ENCODE measurements around the gene RIC3.

Gene RIC3

GRCh38 chr11:8066036-8066910 is 102.6 kb downstream of the RIC3 start:
- DNase-seq: no peak

- DNase-seq: no peak
These were observed 103.8 kb downstream of the RIC3 start for GRCh38 chr11:8065031-8065430.

- DNase-seq: no peak
These were observed 105.5 kb downstream of the RIC3 start for GRCh38 chr11:8063324-8063723.

DNA sequence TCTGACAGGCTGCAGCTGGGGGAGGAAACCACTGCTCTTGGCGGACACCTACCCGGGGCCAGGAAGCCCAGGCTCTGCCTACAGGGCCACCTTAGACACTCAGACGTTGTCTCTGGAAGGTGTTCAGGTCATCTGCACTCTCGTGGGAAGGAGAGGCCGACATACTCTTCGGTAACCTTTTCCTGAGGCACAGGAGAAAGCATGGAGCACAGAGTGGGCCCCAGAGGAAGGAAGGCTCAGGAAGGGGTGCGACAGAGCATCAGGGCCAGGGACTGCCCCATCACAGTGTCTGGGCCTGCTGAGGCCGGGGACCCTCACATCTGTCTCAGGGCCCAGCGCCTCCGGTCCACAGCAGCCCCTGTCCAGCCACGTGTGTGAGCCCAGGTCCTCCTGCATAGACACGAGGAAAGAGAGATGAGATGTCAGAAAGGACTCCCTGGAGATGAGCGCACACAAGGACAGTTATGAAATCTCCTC is 106.0 kb downstream of the RIC3 start:
- no peak for DNase-seq

- no peak for DNase-seq
These were observed 107.0 kb downstream of the RIC3 start for GRCh38 chr11:8061555-8062428.

- no peak for DNase-seq
These were observed 107.8 kb downstream of the RIC3 start for GRCh38 chr11:8060801-8061554.

DNA sequence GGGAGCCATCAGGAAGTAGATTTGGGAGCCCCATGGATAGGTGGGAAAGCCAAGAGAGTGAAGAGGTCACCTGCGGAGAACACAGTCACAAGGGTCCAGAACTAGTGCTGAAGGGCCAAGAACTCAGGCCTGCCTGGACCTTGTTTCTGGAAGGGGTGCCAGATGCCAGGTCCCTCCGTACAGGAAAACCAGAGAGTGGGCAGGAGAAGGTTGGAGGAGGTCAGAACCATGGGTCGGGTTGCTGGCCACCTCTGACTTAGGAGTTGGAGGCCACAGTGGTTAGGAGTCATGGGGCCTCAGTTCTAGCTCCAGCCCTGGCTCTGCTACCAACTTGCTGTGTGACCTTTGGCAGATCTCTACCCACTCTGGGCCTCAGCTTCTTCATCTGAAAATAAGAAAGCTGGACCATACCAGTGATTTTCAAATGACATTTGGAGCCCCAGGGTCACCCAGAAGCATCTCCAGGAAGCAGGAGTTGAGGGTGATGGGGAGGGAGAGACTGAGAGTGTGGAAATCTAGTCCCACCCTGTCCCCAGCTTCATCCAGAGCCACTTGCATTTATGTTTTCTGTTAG is 108.6 kb downstream of the RIC3 start:
- no peak for DNase-seq

DNA sequence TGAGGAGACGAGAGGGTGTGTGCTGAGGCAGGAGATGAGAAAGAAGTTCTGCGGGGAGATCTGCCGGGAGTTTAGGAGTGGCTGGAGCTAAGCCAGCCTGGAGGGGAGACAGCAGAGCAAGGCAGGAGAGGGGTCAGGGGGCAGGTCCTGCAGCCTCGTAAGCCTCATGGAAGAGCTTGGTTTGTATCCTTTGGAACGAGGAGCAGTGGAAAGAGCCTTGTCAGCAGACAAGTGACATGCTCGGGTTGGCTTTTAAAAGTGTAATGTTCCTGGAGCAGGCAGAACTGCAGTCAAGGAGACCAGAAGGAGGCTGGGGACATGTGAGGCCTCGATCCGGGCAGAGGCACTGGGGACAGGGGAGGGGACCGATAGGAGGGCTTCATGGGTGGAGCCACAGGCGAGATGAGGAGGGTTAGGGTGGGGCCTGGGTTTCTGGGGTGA is 109.2 kb downstream of the RIC3 start:
- DNase-seq: no peak

DNA sequence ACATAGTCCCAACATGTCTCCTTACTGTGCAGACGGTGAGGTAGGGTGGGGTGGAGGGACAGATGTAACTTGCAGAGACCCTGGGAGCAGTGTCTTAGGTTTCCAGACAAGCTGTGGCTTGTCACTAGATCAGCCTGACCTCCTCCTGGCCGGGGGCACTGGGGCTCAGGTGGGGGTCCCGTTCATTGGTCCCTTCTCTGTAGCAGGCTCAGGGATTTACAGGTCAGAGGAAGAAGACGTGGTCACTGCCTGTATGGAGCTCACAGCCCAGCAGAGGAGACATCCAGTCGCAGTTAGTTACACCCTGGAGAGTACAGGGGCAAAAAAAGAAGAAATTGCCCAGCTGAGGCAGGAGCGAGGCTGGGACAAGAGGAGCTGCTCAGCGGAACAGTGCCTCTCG is 109.8 kb downstream of the RIC3 start:
- DNase-seq: no peak

- no peak for DNase-seq
These were observed 110.6 kb downstream of the RIC3 start for GRCh38 chr11:8058216-8058615.

- DNase-seq: peak; percentile 15
These were observed 111.9 kb downstream of the RIC3 start for GRCh38 chr11:8056810-8057463.

Data from amniotic stem cell (primary cell).